IPS-20b (cell line): ENCODE data around the gene FAM83F.
A peak's percentile ranks its signal among the peaks of the same experiment; 100 is the strongest.

Experiments
- H3K27ac ChIP-seq: one replicate; pipeline ENCODE4 v1.5.1; 2013; ENCODE audit warnings: low read length
- H3K27me3 ChIP-seq: 2 replicates; pipeline ENCODE4 v1.6.1; 2013; ENCODE audit warnings: mild to moderate bottlenecking, low read length, inconsistent platforms; ENCODE audit not compliant: insufficient read depth
- H3K36me3 ChIP-seq: 2 replicates; pipeline ENCODE4 v1.6.1; 2013; ENCODE audit warnings: low read depth, mild to moderate bottlenecking, inconsistent platforms, low read length, moderate library complexity; ENCODE audit not compliant: insufficient read depth
- H3K4me1 ChIP-seq: 2 replicates; pipeline ENCODE4 v1.6.1; 2013; ENCODE audit warnings: mild to moderate bottlenecking, control low read depth, inconsistent platforms, low read length, moderate library complexity; ENCODE audit not compliant: insufficient read depth
- H3K4me3 ChIP-seq: 2 replicates; pipeline ENCODE4 v1.5.1; 2013; ENCODE audit warnings: mild to moderate bottlenecking, low read length, inconsistent platforms
- H3K9ac ChIP-seq: 2 replicates; pipeline ENCODE4 v1.6.1; 2013; ENCODE audit warnings: low read depth, mild to moderate bottlenecking, inconsistent platforms, low read length, moderate library complexity
- H3K9me3 ChIP-seq: 2 replicates; pipeline ENCODE4 v1.6.1; 2013; ENCODE audit warnings: mild to moderate bottlenecking, low read depth, low read length, inconsistent platforms; ENCODE audit not compliant: insufficient read depth

The FAM83F gene

DNA sequence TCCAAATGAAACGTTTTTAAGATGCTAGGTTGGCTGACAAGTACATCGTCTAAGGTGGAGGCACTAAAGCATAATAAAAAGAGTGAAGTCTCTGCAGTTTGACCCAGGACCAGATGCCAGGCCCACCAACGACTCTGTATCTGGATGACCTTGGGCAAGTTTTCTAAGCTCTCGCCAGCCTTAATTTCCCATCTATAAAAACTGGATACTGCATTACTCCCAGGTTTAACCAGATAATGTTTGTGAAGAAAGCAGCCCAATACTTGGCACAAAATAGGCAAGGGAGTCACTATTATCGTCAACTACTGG, 49.0 kb downstream of the FAM83F start:
- H3K9ac ChIP-seq: peak overlapping the region; percentile 86; the same call in 1 of the 2 replicates
- H3K4me1 ChIP-seq: peaks cover 9% of the 10 kb centered on the region; the same call in 1 of the 2 replicates
- no peaks in the 10 kb centered on the region for H3K36me3 ChIP-seq
- peak overlapping the region; percentile 80 for H3K4me3 ChIP-seq
- H3K27ac ChIP-seq: peak overlapping the region; percentile 44
- H3K27me3 ChIP-seq: peaks cover 43% of the 10 kb centered on the region
- no peaks in the 10 kb centered on the region for H3K9me3 ChIP-seq

- Histone ChIP-seq H3K9me3 (no peaks in the 10 kb centered on the region), H3K9ac (peak overlapping the region; percentile 86; the same call in 1 of the 2 replicates), H3K27ac (peak overlapping the region; percentile 44), H3K4me3 (peak overlapping the region; percentile 80), H3K4me1 (peaks cover 9% of the 10 kb centered on the region; the same call in 1 of the 2 replicates), H3K36me3 (no peaks in the 10 kb centered on the region), H3K27me3 (peaks cover 38% of the 10 kb centered on the region)
Observed at GRCh38 chr22:40044102-40044869, 49.5 kb downstream of the FAM83F start.

DNA sequence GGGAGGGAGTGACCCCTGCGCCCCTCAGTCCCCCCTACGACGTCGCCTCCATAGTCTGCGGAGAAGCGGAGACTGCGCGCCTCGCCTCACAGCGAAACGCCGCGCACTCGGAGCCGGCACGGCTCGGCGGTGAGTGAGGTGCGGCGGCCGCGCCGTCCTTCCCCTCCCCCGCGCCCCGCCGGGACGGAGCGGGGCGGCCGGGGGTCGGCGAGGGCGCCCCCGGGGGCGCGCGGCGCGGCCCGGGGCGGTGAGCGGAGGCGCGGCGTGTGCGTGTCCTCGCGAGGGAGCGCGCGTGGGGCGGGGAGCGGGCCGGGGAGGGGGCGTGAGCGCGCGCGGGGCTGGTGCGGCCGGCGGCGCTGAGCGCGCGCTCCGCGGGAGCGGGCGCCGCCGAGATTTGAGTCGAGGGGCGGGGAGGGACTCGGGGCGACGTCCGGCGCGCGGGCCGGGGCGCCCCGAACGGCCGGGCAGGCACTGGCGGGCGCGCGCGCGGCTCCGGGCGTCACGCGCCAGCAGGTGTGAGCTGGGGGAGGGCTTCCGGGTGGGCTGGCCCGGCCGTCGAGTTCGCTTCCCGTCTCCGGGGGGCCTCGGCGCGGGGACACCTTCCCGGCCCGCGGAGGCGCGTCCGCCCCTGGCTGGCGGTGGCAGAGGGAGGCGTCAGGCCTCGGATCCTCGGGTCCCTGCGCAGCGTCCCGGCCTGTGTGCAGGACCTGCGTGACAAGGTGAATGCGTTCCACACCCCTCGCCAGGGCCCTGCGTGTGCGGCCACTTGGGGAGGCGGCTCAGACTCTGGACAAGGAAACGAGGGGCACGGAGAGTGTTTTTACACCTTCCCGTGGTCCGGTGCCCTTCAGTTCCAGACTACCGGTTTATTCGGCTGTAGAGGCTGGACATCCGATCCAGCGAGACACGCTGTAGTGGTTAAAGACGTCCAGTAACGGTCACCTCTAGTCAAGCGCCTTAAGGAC, 50.4 kb downstream of the FAM83F start:
- peaks cover 9% of the 10 kb centered on the region; the same call in 1 of the 2 replicates for H3K4me1 ChIP-seq
- H3K4me3 ChIP-seq: peak overlapping the region; percentile 85
- no peak overlapping the region for H3K27ac ChIP-seq
- H3K36me3 ChIP-seq: no peaks in the 10 kb centered on the region
- H3K9ac ChIP-seq: peak overlapping the region; percentile 79; the same call in 1 of the 2 replicates
- peaks cover 29% of the 10 kb centered on the region for H3K27me3 ChIP-seq
- H3K9me3 ChIP-seq: no peaks in the 10 kb centered on the region

DNA sequence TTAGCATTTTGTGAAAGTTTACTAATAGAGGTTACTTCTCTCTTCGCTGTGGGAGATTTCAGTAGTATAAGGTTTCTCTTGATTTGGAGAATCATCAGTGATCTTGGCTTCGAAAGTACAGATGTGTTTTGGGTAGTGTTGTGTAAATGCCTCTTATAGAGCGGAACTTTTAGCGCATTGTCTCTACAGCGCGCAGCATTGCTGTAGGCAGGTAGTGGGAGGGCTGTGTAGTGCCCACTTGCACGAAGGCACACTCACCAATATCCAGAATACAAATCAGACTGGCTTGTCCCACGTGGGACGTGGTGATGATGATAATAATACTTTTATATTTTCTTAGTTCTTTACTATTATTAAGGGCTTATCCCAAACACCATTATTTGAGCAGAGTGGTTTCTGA, 51.4 kb downstream of the FAM83F start:
- H3K4me1 ChIP-seq: peaks cover 9% of the 10 kb centered on the region; the same call in 1 of the 2 replicates
- 0 out of 2 replicates have a peak overlapping the region, but pooled peaks have one; percentile 79 for H3K9ac ChIP-seq
- peaks cover 19% of the 10 kb centered on the region for H3K27me3 ChIP-seq
- H3K4me3 ChIP-seq: peak overlapping the region; percentile 85
- no peak overlapping the region for H3K27ac ChIP-seq
- no peaks in the 10 kb centered on the region for H3K9me3 ChIP-seq
- no peaks in the 10 kb centered on the region for H3K36me3 ChIP-seq

- Histone ChIP-seq H3K27ac (no peak overlapping the region), H3K4me1 (peaks cover 9% of the 10 kb centered on the region; the same call in 1 of the 2 replicates), H3K4me3 (no peak overlapping the region), H3K27me3 (peaks cover 4% of the 10 kb centered on the region; the same call in 1 of the 2 replicates), H3K36me3 (no peaks in the 10 kb centered on the region), H3K9ac (no peak overlapping the region), H3K9me3 (no peaks in the 10 kb centered on the region)
Observed at GRCh38 chr22:40050258-40050657, 55.5 kb downstream of the FAM83F start.

GRCh38 chr22:40051322-40051721, 56.6 kb downstream of the FAM83F start:
- H3K36me3 ChIP-seq: no peaks in the 10 kb centered on the region
- peaks cover 14% of the 10 kb centered on the region for H3K4me1 ChIP-seq
- no peak overlapping the region for H3K27ac ChIP-seq
- H3K4me3 ChIP-seq: no peak overlapping the region
- H3K9ac ChIP-seq: no peak overlapping the region; the same call in 1 of the 2 replicates
- H3K9me3 ChIP-seq: no peaks in the 10 kb centered on the region
- no peaks in the 10 kb centered on the region; the same call in 1 of the 2 replicates for H3K27me3 ChIP-seq

DNA sequence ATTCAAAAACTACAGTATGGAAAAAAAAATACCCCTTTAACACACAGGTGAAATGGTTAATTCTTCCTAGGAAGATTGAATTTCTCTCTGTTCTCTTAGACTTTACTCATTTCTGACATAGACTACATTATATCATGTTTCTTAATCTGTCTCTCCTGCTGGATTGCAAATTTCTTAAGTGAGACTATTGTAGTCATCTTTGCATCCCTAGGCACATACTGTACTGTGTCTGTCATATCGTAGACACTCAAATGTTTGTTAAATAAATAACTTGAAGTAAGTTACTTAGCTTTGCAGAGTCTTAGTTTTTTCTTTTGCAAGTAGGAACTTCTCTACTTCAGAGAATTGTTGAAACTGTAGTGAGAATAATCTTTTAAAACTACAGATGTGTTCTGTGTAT, 58.7 kb downstream of the FAM83F start:
- Histone ChIP-seq H3K4me1 (peaks cover 28% of the 10 kb centered on the region), H3K27ac (no peak overlapping the region), H3K4me3 (no peak overlapping the region)

DNA sequence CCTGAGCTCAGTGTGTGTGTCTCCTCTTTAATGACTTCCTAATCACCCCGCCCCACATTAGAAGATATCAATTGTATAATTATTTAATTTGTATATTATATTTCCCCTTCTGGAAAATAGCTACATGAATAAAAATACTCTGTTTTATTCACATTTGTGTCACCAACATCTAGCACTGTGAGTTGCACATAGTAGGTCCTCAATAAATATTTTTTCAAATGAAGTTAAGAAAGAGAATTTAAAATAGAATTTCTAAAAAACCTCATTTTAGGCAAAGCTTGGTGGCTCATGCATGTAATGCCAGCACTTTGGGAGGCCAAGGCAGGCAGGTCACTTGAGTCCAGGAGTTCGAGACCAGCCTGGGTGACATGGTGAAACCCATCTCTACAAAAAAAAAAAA, 59.7 kb downstream of the FAM83F start:
- no peak overlapping the region for H3K27ac ChIP-seq
- H3K4me1 ChIP-seq: peaks cover 37% of the 10 kb centered on the region
- H3K36me3 ChIP-seq: no peaks in the 10 kb centered on the region
- no peaks in the 10 kb centered on the region for H3K9me3 ChIP-seq
- H3K9ac ChIP-seq: no peak overlapping the region
- H3K27me3 ChIP-seq: no peaks in the 10 kb centered on the region
- H3K4me3 ChIP-seq: no peak overlapping the region

More for the DNA sequence above, 58.7 kb downstream of the FAM83F start:
- no peaks in the 10 kb centered on the region for H3K36me3 ChIP-seq
- H3K9me3 ChIP-seq: no peaks in the 10 kb centered on the region
- H3K9ac ChIP-seq: no peak overlapping the region
- H3K27me3 ChIP-seq: no peaks in the 10 kb centered on the region

DNA sequence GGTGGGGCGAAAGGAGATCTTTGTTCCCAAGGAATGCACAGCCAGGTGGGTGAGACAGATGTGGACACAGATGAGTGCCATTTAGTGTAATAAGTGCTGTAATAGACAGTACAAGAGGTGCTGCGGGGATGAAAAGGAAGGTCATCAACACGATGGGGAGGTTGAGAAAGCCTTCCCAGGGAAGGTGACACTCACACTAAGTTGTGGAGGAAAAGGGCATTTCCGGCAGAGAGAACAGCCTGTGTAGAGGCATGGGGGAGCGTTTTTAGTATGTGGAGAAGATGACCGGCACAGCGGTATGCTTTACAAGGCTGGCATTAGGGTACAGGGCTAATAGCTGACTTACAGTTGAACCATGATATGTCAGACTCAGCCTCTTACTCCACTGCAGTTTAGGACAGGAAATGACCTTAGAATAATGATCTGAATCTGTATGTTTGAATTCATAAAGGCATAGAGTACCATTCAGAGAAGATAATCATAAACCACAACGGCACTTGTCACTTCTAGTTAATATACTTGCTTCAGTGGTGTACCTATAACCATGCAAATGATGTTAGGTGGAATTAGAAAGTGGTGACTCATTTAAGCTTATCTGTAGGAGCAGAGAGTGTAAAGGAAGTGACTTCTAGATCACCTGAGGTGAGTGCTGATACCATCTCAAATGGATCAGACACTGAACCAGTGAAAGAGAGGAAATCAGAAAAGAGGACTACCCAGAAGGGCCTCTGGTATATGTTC, 60.6 kb downstream of the FAM83F start:
- H3K4me3 ChIP-seq: no peak overlapping the region
- peak overlapping the region; percentile 46 for H3K27ac ChIP-seq

GRCh38 chr22:40056154-40056553, 61.4 kb downstream of the FAM83F start:
- H3K4me3 ChIP-seq: peak overlapping the region; percentile 52

More for the DNA sequence above, 60.6 kb downstream of the FAM83F start:
- Histone ChIP-seq H3K4me1 (peaks cover 37% of the 10 kb centered on the region), H3K9me3 (no peaks in the 10 kb centered on the region), H3K9ac (no peak overlapping the region), H3K36me3 (no peaks in the 10 kb centered on the region), H3K27me3 (no peaks in the 10 kb centered on the region)

DNA sequence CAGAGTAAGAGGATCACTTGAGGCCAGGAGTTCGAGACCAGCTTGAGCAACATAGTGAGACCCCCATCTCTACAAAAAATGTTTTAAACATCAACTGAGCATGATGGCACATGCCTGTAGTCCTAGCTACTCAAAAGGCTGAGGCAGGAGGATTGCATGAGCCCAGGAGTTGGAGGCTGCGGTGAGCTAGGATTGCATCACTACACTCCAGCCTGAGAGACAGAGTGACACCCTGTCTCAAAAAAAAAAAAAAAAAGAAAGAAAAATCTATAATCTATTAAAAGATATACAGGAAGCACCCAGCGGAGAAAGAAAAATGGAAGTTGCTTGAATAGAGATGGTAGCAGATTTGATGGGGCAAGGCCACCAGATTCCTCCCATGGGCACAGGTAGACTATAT, 61.8 kb downstream of the FAM83F start:
- no peaks in the 10 kb centered on the region for H3K27me3 ChIP-seq
- H3K9ac ChIP-seq: no peak overlapping the region
- H3K36me3 ChIP-seq: no peaks in the 10 kb centered on the region
- peak overlapping the region; percentile 46 for H3K27ac ChIP-seq
- peaks cover 37% of the 10 kb centered on the region for H3K4me1 ChIP-seq
- no peaks in the 10 kb centered on the region for H3K9me3 ChIP-seq
- peak overlapping the region; percentile 52; the same call in 1 of the 2 replicates for H3K4me3 ChIP-seq

More at GRCh38 chr22:40056154-40056553, 61.4 kb downstream of the FAM83F start:
- no peaks in the 10 kb centered on the region for H3K9me3 ChIP-seq
- H3K4me1 ChIP-seq: peaks cover 37% of the 10 kb centered on the region
- H3K36me3 ChIP-seq: no peaks in the 10 kb centered on the region
- H3K27me3 ChIP-seq: no peaks in the 10 kb centered on the region
- H3K27ac ChIP-seq: peak overlapping the region; percentile 46
- H3K9ac ChIP-seq: no peak overlapping the region
